ENCODE measurements around the gene ZNF365.
A peak's percentile ranks its signal among the peaks of the same experiment; 100 is the strongest.
"Not testable (repeated sequence)": the region's sequence is repeated elsewhere in the genome, so short reads cannot be mapped to it uniquely, and the experiment has no call there.

ZNF365 gene, protein sequence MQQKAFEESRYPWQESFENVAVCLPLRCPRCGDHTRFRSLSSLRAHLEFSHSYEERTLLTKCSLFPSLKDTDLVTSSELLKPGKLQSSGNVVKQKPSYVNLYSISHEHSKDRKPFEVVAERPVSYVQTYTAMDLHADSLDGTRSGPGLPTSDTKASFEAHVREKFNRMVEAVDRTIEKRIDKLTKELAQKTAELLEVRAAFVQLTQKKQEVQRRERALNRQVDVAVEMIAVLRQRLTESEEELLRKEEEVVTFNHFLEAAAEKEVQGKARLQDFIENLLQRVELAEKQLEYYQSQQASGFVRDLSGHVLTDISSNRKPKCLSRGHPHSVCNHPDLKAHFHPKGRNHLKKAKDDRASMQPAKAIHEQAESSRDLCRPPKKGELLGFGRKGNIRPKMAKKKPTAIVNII

GRCh38 chr10:62373995-62374861 lies at the start of gene ZNF365:
ZNF365 (plus strand) TSS chr10:62374369; CDS start chr10:62376194, 1,825 bp downstream.
- DNase-seq (ENCODE audit: low read depth in 2 of 2) = no peak

- DNase-seq (ENCODE audit: low read depth in 2 of 2) = no peak
These were observed 48.0 kb upstream of the ZNF365 start for GRCh38 chr10:62326176-62326575.

DNA sequence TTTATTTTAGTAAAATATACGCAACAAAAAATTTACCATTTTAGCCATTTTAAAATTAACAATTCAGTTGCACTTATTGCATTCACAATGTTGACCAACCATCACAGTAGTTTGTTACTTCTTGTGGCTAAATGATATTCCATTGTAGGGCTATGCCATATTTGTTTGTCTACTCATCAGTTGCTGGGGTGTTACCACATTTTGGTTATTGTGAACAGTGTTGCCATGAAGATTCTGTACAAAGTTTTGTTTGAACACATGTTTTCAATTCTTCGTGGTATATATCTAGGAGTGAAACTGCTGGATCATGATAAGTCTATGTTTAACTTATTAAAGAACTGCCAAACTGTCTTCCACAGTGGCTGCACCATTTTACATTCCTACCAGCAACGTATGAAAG lies 46.3 kb upstream of the ZNF365 start:
- DNase-seq (ENCODE audit: low read depth in 2 of 2) = peak in 1 of 2 experiments; percentile 6

- DNase-seq (ENCODE audit: low read depth in 2 of 2) = no peak
These were observed 44.0 kb upstream of the ZNF365 start for GRCh38 chr10:62330213-62330612.

- no peak for DNase-seq (ENCODE audit: low read depth in 2 of 2)
These were observed 41.8 kb upstream of the ZNF365 start for GRCh38 chr10:62332406-62332805.

DNA sequence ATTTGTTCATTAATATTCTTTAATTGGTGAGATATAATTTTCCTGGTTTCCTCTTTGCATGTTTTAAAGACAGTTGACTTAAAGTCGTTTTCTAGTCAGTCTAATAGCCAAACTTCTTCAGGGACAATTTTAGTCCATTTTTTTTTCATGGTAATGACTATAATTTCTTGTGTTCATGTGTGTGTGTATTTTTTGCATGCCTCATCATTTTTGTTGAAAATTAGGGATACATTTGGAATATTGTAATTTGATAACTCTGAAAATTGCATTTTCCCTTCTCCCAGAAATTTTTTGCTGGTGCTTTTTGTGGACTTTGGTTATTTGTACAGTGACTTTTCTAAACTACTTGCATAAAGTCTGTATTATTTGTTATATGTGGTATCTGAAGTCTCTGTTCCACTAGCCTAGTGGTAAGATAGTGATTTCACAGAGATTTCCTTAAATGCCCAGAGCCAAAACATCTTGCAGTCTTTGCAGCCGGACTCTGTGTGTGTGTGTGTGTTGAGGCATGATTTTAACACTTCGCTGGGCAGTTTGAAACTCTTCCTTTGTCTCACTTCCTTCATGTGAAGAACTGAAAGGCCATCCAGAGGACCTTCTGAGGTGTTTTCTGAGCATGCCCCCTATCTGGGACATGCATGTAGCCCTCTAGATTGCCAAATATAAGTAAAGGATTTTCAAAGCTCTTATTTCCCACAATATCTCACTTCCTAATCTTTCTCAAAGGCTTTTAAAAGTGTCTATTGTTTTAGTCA lies 40.9 kb upstream of the ZNF365 start:
- no peak for DNase-seq (ENCODE audit: low read depth in 2 of 2)

DNA sequence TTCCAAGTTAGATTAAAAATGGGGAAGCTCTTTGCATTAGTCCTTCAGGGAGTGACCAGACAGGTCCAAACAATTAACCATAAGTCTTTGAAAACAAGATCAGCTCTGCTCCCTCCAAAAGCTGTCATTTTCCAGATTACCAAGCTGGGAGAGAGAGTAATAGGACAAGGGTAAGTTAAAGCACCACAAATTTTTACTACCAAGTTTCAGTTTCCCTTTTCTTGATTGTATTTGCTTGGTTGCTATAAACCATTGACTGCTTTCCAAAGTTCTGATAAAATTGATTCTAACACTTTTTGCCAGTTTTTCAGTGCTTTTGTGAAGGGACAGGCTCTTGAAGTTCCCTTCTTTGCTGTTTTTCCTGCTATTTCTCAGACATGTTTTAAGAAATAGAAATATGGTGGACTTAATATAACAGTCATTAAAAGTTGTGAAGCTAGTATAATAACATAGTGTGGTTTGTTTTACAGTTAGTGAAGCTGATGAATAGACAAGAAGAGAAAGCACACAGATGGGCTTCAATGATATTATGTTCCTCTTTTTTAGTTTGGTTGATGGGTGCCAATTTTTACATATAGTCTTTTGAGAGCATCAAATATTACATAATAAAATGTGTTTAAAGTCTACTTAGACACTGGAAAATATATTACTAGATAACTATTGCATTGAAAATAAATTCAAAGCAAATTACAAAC lies 40.0 kb upstream of the ZNF365 start:
- DNase-seq (ENCODE audit: low read depth in 2 of 2) = no peak

DNA sequence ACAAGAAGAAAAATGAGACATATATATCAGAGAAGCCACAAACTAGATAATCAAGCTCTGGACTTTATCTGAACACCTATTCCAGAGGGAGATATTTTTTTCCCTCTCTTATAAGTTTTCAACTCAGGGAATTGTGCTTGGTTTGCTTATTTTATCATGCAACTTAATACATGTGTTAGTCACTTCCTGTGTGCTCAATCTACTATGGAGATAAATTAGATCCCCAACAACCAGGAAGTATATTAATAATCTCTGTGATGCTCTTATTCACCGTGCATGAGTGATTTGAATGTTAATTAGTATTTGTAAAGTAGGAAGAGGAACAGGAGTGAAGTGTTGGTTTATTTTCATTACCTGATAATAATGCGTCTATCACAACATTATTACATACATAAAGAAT lies 38.8 kb upstream of the ZNF365 start:
- no peak for DNase-seq (ENCODE audit: low read depth in 2 of 2)

DNA sequence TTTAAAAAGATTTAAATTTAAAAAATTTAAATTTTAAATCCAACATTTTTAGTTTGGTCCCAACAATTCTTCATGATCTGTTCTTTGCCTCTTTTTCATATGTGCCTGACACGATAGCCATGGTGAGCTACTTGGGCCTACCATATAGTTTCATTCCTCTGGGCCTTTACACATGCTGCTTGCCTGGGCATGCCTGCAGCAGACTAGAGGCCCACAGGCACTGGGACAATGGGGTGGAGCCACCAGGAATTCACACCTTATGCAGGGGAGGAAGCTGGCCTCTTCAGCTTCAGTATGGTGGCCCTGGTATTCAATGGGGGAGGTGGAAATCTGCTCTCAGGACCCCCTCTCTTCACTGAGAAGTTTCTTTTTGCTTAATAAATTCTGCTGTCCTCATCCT lies 37.8 kb upstream of the ZNF365 start:
- DNase-seq (ENCODE audit: low read depth in 2 of 2) = no peak

DNA sequence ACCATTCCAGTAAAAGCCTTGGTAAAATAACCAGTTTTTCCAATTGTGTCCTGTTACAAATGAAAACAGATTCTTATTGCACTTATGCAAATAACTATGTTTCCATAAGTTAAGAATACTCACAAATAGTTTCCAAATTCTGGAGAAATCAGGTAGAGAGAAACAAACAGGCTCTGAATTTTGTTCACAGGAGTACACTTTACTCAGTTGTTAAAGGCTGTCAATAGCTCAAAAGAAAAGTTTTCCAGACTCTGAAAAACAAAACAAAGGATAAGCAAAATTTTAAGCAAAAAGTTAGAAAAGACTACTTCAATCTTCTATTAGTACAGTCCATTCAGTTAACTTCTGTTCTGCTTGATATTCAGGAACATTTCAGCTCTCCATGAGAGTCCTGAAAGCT lies 32.8 kb upstream of the ZNF365 start:
- DNase-seq (ENCODE audit: low read depth in 2 of 2) = no peak

DNA sequence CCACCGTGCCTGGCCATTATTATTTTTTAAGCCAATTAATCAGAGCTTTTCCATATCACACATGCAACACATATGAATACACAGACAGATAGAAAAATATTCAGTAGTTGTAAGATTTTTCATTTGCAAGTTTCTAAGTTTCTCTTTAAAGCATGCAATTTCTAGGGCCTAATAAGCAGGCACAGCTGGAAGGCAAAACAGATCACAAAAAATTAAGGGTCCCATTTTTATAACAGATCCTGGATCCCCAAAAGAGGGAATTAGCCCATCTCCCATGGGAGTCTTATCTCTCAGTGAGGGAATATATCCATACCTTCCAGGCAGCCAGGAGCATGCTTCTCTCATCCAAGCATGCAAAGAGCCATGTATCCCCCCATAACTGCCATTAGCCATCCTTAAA lies 31.2 kb upstream of the ZNF365 start:
- DNase-seq (ENCODE audit: low read depth in 2 of 2) = no peak

GRCh38 chr10:62348029-62348428 lies 26.1 kb upstream of the ZNF365 start:
- DNase-seq (ENCODE audit: low read depth in 2 of 2) = no peak

GRCh38 chr10:62352356-62352970 lies 21.7 kb upstream of the ZNF365 start:
- DNase-seq (ENCODE audit: low read depth in 2 of 2) = no peak

- DNase-seq (ENCODE audit: low read depth in 2 of 2) = no peak
These were observed 19.3 kb upstream of the ZNF365 start for GRCh38 chr10:62354916-62355315.

DNA sequence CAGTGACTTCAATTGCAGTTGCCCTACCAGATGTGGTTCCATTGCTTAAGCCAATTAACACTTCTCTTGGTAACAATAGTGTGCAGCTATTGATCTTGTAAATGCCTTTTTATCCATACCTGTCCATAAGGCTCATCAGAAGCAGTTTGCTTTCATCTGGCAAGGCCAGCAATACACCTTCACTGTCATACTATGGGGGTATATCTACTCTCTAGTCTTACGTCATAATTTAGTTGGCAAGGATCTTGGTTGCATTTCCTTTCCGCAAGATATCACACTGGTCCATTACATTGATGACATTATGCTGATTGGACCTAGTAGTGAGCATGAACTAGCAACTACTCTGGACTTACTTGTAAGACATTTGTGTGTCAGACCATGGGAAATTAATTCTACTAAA lies 17.7 kb upstream of the ZNF365 start:
- no peak for DNase-seq (ENCODE audit: low read depth in 2 of 2)

DNA sequence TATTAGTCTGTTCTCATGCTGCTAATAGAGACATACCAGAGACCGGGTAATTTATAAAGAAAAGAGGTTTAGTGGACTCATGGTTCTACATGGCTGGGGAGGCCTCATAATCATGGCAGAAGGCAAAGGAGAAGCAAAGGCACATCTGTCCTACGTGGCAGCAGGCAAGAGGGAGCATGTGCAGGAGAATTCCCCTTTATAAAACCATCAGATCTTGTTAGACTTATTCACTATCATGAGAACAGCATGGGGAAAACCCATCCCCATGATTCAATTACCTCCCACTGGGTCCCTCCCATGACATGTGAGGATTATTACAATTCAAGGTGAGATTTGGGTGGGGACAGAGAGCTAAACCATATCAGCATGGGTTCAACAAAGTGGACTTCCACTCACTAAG lies 16.0 kb upstream of the ZNF365 start:
- not testable (repeated sequence) for DNase-seq (ENCODE audit: low read depth in 2 of 2)

DNA sequence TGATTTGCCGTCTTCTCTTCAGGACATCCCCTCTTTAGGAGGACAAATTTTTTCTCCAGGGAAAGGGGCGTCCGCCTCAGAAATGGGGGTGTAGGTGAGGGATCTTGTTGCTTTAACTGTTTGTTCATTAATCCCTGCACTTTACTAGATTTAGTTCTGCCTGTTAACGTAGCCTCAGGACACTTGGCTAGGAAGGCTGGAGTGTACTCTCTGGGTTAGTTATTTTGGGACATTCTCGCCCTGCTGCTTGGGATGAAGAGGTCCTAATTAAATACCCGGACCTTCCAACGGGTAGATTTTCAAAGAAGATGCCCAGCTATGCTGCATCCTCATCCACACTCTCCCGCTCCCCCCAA lies 552 bp upstream of the ZNF365 start:
- DNase-seq (ENCODE audit: low read depth in 2 of 2) = no peak

DNA sequence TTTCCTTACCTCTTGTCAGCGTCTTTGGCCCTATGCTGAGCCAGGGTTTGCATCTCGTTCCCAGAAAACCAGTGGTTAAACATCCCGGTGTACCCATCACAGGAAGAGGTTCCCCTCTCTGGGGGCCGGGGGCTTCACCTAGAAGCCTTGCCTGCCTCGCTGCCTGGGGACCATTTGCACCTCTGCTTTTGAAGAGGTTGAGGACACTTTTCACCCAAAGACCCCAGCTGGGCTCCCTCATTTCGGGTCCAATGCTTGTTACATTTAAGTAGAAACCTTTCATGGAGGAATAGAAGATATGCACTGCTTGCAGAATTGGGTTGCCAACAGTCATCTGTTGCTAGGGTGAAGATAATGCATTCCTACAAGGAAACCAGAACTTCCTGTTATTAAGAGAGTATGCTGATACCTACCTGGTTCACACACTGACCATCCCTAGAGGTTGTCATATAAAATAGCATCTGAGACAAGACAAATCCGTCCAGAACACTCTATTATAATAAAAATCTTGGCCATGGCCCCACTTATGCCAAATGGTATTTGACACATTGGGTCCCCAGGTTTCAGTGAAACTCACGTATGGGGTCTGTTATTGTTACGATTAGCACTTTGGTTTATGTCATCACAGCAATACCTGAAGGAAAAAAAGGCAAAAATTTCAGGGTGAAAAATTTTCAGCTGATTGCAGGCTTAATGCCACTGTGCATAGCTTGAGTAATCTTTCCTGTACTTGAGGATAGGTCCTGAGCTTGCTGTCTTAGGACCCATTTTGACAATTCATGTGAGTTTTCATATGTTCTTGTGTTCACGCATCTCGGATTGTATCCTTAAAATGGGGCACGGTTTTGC lies 917 bp downstream of the ZNF365 start:
- no peak for DNase-seq (ENCODE audit: low read depth in 2 of 2)

DNA sequence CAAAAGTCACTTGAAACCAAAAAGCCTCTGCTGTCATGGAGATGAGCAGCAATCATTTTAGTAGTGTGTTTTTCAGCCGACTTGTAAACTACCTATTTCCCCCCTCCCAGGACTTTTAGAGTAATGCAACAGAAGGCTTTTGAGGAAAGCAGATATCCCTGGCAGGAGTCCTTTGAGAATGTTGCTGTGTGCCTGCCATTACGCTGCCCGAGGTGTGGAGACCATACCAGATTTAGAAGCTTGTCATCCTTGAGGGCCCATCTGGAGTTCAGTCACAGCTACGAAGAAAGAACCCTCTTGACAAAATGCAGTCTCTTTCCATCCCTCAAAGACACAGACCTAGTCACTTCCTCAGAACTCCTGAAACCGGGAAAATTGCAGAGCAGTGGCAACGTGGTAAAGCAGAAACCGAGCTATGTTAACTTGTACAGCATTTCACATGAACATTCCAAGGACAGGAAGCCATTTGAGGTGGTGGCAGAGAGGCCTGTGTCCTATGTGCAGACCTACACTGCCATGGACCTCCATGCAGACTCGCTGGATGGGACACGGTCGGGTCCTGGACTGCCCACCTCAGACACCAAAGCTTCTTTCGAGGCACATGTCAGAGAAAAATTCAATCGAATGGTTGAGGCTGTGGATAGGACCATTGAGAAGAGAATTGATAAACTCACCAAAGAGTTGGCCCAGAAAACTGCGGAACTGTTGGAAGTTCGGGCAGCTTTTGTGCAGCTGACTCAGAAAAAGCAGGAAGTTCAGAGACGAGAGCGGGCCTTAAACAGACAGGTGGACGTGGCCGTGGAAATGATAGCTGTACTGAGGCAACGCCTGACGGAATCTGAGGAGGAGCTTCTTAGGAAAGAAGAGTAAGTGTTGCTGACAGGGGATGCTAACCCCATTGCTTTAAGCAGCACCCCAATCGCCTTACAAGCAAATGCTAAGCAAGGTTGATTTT lies 2.2 kb downstream of the ZNF365 start:
- no peak for DNase-seq (ENCODE audit: low read depth in 2 of 2)
